Activated CD4-positive, alpha-beta T cell treated with anti-CD3 and anti-CD28 coated beads, Interleukin-2, amount 50 U/mL, for 1 hour (primary cell): ENCODE data around the gene RXFP3.

Source experiments
- DNase-seq: peaks from one replicate; pipeline ENCODE4 v3.0.0-alpha.2; 2020

Gene RXFP3

DNA sequence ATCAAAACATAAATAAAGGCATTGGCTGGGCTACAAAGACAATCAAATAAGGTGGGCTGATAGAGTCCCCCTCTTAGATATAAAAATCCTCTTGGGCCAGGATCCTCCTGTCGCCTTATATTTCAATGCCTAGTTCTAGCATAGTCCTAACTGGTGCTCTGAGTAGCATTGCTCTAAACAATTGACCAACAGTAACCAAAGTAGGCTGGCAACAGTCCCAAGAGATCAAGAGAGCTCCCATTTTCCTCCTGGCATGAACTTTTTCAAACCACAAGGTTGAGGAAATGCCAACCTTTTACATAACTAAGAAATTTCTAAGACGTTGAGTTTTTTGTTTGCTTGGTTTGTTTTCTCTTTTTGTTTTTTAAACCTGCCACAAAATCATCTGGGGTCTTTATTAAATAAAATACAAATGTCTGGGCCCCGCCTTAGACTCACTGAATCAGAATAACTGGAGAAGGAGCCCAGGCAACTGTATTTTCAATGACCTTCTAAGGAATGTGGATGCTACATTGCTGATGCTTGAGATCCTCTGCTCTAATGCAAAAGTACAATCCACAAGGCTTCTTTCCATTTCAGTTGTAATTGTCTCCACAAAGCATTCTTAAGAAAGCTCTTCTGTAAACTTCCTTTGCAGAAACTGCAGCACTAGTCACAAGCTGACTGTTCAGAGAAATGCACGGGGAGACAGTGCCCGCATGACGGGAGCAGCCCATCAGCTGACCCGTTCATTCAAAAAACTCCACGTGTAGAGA is 45.4 kb downstream of the RXFP3 start:
- no peak for DNase-seq

DNA sequence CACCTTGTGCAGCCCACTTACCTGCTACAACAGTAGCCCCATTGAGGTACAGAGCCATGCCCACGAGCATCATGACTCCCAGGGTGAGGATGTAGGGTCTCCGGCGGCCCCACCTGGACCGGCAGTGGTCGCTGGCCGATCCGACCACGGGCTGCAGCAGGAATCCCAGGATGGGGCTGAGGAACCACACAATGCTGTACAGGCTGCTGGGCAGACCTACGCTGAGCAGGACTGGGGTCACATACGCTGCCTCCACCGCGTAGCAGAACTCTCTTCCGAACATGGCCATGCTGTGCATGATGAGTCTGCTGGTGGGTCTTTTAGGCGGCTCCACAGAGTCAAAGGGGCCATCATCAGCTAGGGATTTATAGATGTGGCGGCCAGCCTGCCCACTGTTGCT is 48.0 kb downstream of the RXFP3 start:
- DNase-seq = no peak

DNA sequence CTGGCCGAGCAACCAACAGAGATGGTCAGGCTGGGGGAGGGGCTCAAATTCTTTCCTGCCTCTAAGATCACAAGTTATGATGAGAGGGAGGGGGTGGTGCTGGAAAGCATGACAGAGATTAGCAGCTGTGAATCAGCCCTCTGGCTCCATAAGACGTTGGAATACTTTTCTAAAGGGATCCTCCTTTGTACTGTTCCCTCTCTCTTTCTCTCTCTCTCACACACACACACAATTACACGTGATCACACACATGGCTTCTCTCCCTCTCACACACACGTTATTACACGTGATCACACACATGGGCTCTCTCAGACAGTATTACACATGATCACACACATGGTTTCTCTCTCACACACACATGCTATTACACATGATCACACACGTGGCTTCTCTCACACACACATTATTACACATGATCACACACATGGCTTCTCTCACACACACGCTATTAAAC is 48.5 kb downstream of the RXFP3 start, which contains the start of gene SLC45A2:
Gene SLC45A2, minus strand, starts transcription at position 23 of the 454 bp plus-strand sequence. CDS start 110 bp downstream, outside the sequence.
- no peak for DNase-seq

DNA sequence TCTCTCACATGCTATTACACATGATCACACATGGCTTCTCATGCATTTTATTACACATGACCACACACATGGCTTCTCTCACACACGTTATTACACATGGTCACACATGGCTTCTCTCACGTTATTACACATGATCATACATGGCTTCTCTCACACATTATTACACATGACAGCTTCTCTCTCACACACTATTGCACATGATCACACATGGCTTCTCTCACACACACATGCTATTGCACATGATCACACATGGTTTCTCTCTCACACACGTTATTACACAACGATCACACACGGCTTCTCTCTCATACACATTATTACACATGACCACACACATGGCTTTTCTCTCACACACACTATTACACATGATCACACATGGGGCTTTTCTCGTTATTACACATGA is 49.3 kb downstream of the RXFP3 start:
- DNase-seq = no peak
